GM20000 (cell line): ENCODE data around the gene FAM151A.

Experiments
- DNase-seq: peaks from one replicate; pipeline ENCODE4 v3.0.0; 2012; ENCODE audit warnings: low spot score
- CTCF ChIP-seq: IDR thresholded peaks from 2 replicates; pipeline ENCODE4 v1.5.1; 2012; ENCODE audit warnings: mild to moderate bottlenecking, control low read depth; ENCODE audit errors: extremely low read depth, missing control alignments

Gene FAM151A

GRCh38 chr1:54600947-54601721 lies 22.2 kb downstream of the FAM151A start:
- TF ChIP-seq CTCF, result no peak
- DNase-seq, result no peak

GRCh38 chr1:54599211-54599823 lies 24.0 kb downstream of the FAM151A start:
- DNase-seq, result no peak
- no peak for TF ChIP-seq CTCF

GRCh38 chr1:54597455-54598030 lies 25.8 kb downstream of the FAM151A start:
- DNase-seq, result no peak

GRCh38 chr1:54596756-54597155 lies 26.6 kb downstream of the FAM151A start:
- no peak for DNase-seq
- no peak for TF ChIP-seq CTCF

More at GRCh38 chr1:54597455-54598030, 25.8 kb downstream of the FAM151A start:
- no peak for TF ChIP-seq CTCF

GRCh38 chr1:54595956-54596498 lies 27.3 kb downstream of the FAM151A start:
- DNase-seq, result no peak
- no peak for TF ChIP-seq CTCF

- DNase-seq, result no peak
- no peak for TF ChIP-seq CTCF
These were observed 28.9 kb downstream of the FAM151A start for GRCh38 chr1:54594463-54594862.
